Neural cell (in vitro differentiated cells): ENCODE measurements around the gene VPS13D.

Source experiments
- EP300 ChIP-seq: fragments of 450-650 bp; conservative IDR thresholded peaks from 2 replicates; pipeline ENCODE4 v1.6.1; 2014; ENCODE audit warnings: antibody characterized with exemption, mild to moderate bottlenecking, moderate library complexity; ENCODE audit not compliant: poor library complexity, severe bottlenecking
- EZH2 ChIP-seq: fragments of 200-600, 300-800 bp; shearing (Covaris generic), sonication (generic); IDR thresholded peaks from 2 replicates; pipeline ENCODE4 v1.6.1; 2014; ENCODE audit warnings: antibody characterized with exemption, low read length, borderline replicate concordance, mild to moderate bottlenecking; ENCODE audit not compliant: insufficient read depth, poor library complexity, severe bottlenecking
- TF ChIP-seq, protein P1 (sequence below): fragments of 450-650 bp; IDR thresholded peaks from 2 replicates; pipeline ENCODE4 v1.5.1; 2014; ENCODE audit warnings: antibody characterized with exemption, mild to moderate bottlenecking, moderate library complexity; ENCODE audit not compliant: poor library complexity, severe bottlenecking
- TF ChIP-seq, protein P2 (sequence below): IDR thresholded peaks from 2 replicates; pipeline ENCODE4 v1.6.1; 2012; ENCODE audit warnings: borderline replicate concordance

DNA sequence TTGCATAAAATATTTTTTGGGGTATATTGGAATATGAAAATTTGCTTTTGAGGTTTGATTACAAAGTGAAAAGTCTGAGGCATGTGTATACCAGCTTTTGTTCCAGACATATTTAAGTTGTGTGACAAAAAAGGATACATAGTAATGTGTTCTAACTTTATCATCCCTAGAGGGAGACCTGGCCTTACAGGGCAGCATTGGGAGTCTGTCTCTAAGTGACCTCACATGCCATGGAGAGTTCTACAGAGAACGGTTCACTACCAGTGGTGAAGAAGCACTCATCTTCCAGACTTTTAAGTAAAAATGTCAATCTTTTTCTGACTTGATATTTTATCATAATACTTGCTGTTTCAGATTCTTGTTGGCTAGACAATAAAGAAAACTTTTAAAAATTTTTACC, 61.0 kb downstream of the VPS13D start:
- TF ChIP-seq, protein P1, sequence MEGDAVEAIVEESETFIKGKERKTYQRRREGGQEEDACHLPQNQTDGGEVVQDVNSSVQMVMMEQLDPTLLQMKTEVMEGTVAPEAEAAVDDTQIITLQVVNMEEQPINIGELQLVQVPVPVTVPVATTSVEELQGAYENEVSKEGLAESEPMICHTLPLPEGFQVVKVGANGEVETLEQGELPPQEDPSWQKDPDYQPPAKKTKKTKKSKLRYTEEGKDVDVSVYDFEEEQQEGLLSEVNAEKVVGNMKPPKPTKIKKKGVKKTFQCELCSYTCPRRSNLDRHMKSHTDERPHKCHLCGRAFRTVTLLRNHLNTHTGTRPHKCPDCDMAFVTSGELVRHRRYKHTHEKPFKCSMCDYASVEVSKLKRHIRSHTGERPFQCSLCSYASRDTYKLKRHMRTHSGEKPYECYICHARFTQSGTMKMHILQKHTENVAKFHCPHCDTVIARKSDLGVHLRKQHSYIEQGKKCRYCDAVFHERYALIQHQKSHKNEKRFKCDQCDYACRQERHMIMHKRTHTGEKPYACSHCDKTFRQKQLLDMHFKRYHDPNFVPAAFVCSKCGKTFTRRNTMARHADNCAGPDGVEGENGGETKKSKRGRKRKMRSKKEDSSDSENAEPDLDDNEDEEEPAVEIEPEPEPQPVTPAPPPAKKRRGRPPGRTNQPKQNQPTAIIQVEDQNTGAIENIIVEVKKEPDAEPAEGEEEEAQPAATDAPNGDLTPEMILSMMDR = no peak
- TF ChIP-seq, protein P2, sequence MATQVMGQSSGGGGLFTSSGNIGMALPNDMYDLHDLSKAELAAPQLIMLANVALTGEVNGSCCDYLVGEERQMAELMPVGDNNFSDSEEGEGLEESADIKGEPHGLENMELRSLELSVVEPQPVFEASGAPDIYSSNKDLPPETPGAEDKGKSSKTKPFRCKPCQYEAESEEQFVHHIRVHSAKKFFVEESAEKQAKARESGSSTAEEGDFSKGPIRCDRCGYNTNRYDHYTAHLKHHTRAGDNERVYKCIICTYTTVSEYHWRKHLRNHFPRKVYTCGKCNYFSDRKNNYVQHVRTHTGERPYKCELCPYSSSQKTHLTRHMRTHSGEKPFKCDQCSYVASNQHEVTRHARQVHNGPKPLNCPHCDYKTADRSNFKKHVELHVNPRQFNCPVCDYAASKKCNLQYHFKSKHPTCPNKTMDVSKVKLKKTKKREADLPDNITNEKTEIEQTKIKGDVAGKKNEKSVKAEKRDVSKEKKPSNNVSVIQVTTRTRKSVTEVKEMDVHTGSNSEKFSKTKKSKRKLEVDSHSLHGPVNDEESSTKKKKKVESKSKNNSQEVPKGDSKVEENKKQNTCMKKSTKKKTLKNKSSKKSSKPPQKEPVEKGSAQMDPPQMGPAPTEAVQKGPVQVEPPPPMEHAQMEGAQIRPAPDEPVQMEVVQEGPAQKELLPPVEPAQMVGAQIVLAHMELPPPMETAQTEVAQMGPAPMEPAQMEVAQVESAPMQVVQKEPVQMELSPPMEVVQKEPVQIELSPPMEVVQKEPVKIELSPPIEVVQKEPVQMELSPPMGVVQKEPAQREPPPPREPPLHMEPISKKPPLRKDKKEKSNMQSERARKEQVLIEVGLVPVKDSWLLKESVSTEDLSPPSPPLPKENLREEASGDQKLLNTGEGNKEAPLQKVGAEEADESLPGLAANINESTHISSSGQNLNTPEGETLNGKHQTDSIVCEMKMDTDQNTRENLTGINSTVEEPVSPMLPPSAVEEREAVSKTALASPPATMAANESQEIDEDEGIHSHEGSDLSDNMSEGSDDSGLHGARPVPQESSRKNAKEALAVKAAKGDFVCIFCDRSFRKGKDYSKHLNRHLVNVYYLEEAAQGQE = no peak
- TF ChIP-seq EP300 (no peak), EZH2 (no peak)
